Glutamatergic neuron (in vitro differentiated cells): ENCODE measurements around the gene CCT2. TPM values are rescaled to one million over a fixed set of nuclear protein-coding genes. Genes with fewer than 3 reads are reported as not detected.

ENCODE experiments used
- DNase-seq: peaks from one replicate; pipeline ENCODE4 v3.0.0; 2022
- H3K27ac Mint-ChIP-seq: one replicate; pipeline ENCODE4 v1.8.0; 2020; ENCODE audit warnings: mild to moderate bottlenecking, mixed read lengths, inconsistent platforms; ENCODE audit not compliant: unreplicated experiment
- H3K27me3 Mint-ChIP-seq: one replicate; pipeline ENCODE4 v1.8.0; 2020; ENCODE audit warnings: mild to moderate bottlenecking, moderate library complexity, mixed read lengths, inconsistent platforms; ENCODE audit not compliant: unreplicated experiment
- H3K36me3 Mint-ChIP-seq: one replicate; pipeline ENCODE4 v1.8.0; 2020; ENCODE audit warnings: mild to moderate bottlenecking, mixed read lengths, inconsistent platforms; ENCODE audit not compliant: unreplicated experiment
- H3K4me1 Mint-ChIP-seq: one replicate; pipeline ENCODE4 v1.8.0; 2020; ENCODE audit warnings: mild to moderate bottlenecking, low read depth, mixed read lengths, inconsistent platforms; ENCODE audit not compliant: unreplicated experiment
- H3K4me3 Mint-ChIP-seq: one replicate; pipeline ENCODE4 v1.8.0; 2020; ENCODE audit warnings: mild to moderate bottlenecking, mixed read lengths, inconsistent platforms; ENCODE audit not compliant: unreplicated experiment
- H3K9me3 Mint-ChIP-seq: one replicate; pipeline ENCODE4 v1.8.0; 2020; ENCODE audit warnings: mild to moderate bottlenecking, moderate library complexity, mixed read lengths, inconsistent platforms; ENCODE audit not compliant: unreplicated experiment
- microRNA-seq: library from miRNA; unstranded; fragments of <30 nt; microRNA quantifications from one replicate; pipeline ENCODE4, GENCODE V29; 2020; ENCODE audit not compliant: unreplicated experiment
- total RNA-seq: library from RNA; stranded (reverse); fragmentation: NEBNext Ultra II Directional; extraction: Animal tissue kit (Norgen Biotek cat#: 25700); gene quantifications from one replicate; pipeline ENCODE4 v1.2.1, GENCODE V29; 2021; ENCODE audit not compliant: unreplicated experiment
- TF ChIP-seq, protein P1 (sequence below): fragments of 200-600 bp; sonication (generic); IDR thresholded peaks from one replicate; pipeline ENCODE4 v1.5.0; 2021; ENCODE audit not compliant: partially characterized antibody, unreplicated experiment

The CCT2 gene
- total RNA-seq, 1 donor from 2014 or later: 298 TPM

DNA sequence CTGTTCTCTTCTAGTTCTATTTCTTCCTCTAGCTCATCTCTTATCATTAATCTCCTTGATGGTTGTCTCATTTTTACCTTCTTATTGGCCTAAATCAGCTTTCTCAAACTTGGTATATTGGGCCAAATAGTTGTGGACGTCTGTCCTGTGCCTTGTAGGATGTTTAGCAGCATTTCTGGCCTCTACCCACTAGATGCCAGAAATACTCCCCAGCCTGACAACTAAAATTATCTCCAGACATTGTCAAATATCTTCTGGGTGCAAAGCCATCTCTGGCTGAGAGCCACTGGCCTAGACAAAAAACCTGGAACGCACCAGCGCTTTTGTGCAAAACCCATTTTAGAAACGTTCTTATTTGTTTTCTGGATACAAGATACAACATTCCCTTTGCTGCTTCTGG lies 64.3 kb downstream of the CCT2 start:
- no peak for DNase-seq
- Mint-ChIP-seq H3K36me3 (no peaks in the 10 kb centered on the region), H3K4me1 (no peaks in the 10 kb centered on the region), H3K9me3 (peaks cover 3% of the 10 kb centered on the region), H3K27me3 (no peaks in the 10 kb centered on the region), H3K4me3 (no peak overlapping the region), H3K27ac (no peak overlapping the region)
- TF ChIP-seq, protein P1, sequence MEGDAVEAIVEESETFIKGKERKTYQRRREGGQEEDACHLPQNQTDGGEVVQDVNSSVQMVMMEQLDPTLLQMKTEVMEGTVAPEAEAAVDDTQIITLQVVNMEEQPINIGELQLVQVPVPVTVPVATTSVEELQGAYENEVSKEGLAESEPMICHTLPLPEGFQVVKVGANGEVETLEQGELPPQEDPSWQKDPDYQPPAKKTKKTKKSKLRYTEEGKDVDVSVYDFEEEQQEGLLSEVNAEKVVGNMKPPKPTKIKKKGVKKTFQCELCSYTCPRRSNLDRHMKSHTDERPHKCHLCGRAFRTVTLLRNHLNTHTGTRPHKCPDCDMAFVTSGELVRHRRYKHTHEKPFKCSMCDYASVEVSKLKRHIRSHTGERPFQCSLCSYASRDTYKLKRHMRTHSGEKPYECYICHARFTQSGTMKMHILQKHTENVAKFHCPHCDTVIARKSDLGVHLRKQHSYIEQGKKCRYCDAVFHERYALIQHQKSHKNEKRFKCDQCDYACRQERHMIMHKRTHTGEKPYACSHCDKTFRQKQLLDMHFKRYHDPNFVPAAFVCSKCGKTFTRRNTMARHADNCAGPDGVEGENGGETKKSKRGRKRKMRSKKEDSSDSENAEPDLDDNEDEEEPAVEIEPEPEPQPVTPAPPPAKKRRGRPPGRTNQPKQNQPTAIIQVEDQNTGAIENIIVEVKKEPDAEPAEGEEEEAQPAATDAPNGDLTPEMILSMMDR: no peak

Small RNA genes lying within 50 kb of the gene (microRNA-seq; reads per million reads assigned to microRNA genes)
- gene MIR3913-1 (not detected), gene MIR3913-2 (not detected)

Other genes with a start within 250 kb of the CCT2 start
- 0.37 TPM for gene LYZ, start 237.1 kb upstream of the CCT2 start, total RNA-seq
- 27.3 TPM for gene YEATS4, start 225.7 kb upstream of the CCT2 start, total RNA-seq
- gene FRS2, start 115.1 kb upstream of the CCT2 start, total RNA-seq: 26.7 TPM
- not detected for gene LRRC10, start 25.4 kb downstream of the CCT2 start, total RNA-seq
- gene BEST3, start 113.8 kb downstream of the CCT2 start, total RNA-seq: not detected
- gene RAB3IP, start 153.4 kb downstream of the CCT2 start, total RNA-seq: 18.2 TPM
- gene MYRFL, start 239.8 kb downstream of the CCT2 start, total RNA-seq: not detected